Measurements from ENCODE around the gene CIDEB.
"Not testable (repeated sequence)": the region's sequence is repeated elsewhere in the genome, so short reads cannot be mapped to it uniquely, and the experiment has no call there.

CIDEB gene

DNA sequence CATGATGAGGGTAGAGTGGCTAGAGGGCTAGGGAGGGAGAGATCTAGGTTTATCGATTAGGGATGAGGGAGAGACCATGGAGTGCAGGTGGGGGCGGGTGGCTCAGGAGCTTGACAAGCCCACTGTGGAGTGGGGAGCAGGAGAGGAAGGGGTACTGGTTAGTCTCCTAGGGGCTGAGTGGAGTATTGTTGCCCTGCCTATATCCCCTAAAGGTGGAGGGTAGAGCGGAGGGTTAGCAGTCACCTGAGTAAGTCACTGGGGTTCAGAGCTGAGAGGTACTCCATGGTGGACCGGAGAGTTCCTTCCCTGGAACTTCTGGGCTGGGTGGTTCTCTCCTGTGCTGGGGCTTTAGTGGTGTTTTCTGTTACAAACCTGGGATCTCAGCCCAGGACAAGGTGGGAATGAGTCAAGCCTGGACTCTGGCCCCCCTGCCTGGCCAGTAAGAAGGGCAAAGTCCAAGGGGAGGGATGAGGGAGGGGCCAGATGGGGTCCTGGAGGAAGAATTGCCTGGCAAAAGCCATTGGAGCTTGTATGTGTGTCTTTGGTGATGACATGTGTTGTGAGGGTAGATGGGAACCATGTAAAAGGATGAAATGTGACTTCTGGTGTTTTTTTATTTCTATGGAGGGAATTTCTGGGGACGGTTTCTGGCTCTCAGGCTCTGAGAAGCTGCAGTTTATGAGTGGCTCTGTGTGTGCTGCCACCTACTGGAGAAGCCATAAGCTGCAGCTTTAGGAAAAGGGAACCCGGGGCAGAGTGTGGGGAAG is at the start of gene CIDEB:
TSS of gene CIDEB (minus strand) at position 403 of the 767 bp plus-strand sequence. CDS start at position 284, 119 bp downstream.
- DNase-seq (ENCODE audit: low spot score), result peak; percentile 69

DNA sequence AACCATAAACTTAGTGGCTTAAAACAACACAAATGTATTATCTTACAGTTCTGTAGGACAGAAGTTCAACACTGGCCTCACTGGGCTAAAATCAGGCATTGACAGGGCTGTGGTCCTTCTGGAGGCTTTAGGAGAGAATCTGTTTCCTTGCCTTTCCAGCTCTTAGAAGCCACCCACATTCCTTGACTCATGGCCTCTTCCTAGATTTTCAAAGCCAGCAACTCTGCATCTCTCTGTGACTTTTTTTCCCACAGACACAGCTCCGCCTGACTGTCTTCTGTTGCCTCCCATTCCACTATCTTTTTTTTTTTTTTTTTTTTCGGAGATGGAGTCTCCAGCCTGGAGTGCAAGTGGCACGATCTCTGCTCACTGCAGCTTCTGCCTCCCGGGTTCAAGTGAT is 48.4 kb upstream of the CIDEB start:
- DNase-seq (ENCODE audit: low spot score), result no peak

DNA sequence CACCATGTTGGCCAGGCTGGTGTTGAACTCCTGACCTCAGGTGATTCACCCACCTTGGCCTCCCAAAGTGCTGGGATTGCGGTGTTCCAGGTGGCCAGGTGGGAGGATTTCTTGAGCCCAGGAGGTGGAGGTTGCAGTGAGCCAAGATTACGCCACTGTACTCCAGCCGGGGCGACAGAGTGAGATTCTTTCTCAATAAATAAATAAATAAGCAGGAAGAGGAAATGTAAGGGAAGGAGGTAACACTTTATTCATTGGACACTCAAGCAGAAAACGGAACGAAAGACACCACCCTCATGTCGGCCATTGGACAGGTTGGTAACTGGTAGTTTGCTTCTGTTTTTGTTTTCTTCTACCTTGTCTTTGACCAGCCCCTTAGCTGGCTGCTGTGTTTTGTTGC is 47.2 kb upstream of the CIDEB start:
- no peak for DNase-seq (ENCODE audit: low spot score)

- DNase-seq (ENCODE audit: low spot score), result not testable (repeated sequence)
These were observed 46.7 kb upstream of the CIDEB start for GRCh38 chr14:24354482-24354825.

DNA sequence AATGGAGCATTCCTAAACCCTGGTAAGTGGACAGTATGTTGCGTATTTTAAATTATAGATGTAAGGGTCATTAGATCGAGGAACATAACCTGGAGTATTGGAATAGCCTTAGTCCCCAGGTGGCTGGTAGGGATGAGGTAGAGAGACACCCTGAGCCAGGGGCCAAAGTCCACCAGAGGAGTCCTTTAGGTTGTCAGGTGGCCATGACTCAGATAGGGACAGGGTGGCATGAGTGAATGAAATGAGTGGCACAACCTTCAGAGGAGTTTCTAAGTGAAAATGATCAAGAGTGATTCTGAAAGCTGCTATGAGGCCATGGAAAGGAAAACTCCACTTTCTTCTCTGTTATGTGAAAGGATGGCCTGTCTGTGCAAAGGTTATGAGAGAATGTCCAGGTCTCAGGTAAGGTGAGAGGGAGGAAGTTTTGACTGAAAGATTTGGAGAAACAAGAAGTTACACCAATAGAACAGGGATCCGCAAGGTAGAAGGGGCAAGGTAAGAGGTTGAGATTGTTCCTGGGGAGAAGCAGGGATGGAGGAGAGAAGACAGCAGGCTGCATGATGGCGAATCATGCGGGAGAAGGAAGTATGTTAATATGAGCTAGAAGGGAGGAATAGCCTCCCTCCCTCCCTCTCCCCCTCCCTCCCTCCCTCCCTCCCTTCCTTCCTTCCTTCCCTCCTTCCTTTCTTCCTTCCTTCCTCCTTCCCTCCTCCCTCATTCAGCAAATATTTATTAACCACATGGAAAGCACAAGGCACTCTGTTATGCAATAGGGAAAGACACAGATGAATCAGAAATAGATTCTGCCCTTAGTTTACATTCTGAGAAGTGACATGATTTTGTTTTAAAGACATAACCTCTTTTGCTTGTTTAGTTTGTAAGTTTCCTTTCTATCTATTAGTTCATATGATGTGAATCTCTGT is 46.0 kb upstream of the CIDEB start:
- peak; percentile 51 for DNase-seq (ENCODE audit: low spot score)

GRCh38 chr14:24351517-24351916 is 43.7 kb upstream of the CIDEB start:
- peak; percentile 30 for DNase-seq (ENCODE audit: low spot score)

DNA sequence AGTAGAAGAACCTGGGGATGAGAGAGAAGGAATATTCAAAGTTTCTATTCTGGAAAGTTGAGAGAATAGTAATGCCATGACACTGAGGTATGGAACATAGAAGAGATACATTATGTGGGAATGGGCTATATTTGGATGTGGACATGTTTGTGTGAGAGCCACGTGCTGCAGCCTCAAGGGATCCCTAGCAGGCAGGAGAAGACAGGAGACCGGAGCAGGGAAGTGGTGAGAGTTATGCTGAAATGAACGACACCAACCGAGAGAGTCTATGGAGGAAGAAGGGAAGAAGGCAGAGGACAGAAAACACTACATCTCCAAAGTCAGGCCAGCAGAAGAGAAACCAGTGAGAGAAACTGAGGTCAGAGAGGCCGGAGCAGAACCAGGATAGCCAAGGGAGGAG is 42.0 kb upstream of the CIDEB start:
- no peak for DNase-seq (ENCODE audit: low spot score)

DNA sequence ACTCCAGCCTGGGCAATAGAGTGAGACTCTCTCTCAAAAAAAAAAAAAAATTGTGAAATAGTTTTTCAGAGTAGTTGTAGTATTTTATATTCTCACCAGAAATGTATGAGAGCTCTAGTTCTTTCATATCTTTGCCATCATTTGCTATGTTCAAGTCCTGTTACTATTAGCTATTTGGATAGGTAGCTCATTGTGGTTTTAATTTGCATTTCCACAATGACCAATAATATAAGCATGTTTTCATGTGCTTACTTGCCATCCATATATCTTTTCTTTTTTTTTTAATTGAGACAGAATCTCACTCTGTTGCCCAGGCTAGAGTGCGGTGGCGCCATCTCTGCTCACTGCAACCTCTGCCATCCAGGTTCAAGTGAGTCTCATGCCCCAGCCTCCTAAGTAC is 40.4 kb upstream of the CIDEB start:
- DNase-seq (ENCODE audit: low spot score), result no peak

- DNase-seq (ENCODE audit: low spot score), result no peak
These were observed 39.4 kb upstream of the CIDEB start for GRCh38 chr14:24347134-24347533.

GRCh38 chr14:24343795-24344660 is 36.3 kb upstream of the CIDEB start:
- DNase-seq (ENCODE audit: low spot score), result no peak

GRCh38 chr14:24342889-24343288 is 35.1 kb upstream of the CIDEB start:
- no peak for DNase-seq (ENCODE audit: low spot score)

- no peak for DNase-seq (ENCODE audit: low spot score)
These were observed 32.8 kb upstream of the CIDEB start for GRCh38 chr14:24340606-24341005.

DNA sequence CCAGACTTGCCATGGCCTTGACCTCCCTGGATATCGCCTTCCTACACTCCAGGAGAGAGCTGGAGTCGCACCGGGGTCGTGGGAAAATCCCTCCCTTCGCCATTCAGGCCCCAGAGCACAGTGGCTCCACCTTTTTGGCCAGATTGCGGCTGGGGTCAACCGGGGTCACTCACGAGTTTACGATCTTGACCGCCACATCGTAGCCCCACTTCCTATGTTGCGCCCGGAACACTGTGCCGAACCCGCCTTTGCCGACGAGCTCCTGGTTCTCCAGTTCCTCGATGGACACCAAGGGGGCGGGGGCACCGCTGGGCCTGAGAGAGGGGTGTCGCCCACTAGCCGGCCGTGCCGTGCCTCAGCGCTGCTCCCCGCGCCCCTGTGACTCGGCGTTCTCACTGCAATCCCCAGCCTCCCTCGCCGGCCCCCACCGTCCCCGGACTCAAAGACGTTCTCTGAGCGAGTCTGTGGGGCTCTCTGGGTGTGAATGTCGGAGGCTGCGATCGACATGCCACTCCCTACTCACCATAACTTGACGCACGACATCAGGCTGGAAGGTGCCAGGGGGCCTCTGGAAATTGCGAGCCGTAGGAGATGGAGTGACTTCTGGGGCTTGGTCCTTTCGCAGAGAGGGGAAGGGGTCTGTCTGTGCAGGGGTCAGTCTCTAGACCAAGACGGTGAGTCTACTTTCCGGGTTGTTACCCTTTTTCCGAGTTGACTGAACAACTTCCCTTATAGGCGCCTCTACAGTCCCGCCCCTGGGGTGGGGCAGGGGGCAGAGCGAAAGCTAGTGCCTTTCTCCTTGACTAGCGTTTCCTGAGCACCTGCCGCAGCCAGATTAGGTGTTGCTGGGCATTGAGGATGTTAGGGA is 31.7 kb upstream of the CIDEB start, which contains the start of gene RIPK3:
TSS of gene RIPK3 (minus strand) at position 708 of the 868 bp plus-strand sequence. CDS start at position 543, 165 bp downstream.
- peak; percentile 36 for DNase-seq (ENCODE audit: low spot score)

DNA sequence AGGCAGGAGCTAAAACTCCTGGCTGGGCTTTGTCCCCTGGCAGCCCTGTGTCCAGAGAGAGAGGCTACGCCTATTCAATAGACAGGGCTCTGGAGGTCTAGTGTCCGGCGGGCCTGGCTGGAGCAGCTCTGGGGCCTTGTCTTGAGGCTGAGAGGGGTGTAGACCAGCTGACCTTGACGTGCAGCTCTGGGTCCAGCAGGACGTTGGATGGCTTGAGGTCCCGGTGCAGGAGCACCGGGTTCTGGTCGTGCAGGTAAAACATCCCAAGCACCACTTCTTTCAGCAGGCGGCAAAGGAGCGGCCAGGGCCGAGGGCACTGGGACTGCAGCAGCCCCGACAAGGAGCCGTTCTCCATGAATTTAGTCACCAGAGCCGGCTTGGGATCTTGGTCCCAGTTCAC is 31.1 kb upstream of the CIDEB start:
- DNase-seq (ENCODE audit: low spot score), result no peak

DNA sequence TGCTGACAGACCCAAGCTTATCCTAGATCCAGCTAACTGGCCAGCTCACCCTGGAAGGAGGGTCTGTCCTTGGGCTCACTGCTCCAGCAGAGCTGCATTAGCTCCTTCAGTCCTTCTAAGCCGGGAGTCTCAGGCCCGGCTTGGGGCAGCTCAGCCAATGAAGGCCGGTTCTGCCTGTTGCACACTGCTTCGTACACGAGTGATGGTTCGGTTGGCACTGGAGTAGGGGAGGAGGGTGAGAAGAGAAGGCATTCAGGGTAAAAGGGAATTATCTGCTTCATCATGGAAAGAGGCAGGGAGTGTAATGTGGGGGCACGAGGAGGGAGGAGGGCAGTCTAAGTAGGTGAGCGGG is 30.0 kb upstream of the CIDEB start:
- DNase-seq (ENCODE audit: low spot score), result no peak

DNA sequence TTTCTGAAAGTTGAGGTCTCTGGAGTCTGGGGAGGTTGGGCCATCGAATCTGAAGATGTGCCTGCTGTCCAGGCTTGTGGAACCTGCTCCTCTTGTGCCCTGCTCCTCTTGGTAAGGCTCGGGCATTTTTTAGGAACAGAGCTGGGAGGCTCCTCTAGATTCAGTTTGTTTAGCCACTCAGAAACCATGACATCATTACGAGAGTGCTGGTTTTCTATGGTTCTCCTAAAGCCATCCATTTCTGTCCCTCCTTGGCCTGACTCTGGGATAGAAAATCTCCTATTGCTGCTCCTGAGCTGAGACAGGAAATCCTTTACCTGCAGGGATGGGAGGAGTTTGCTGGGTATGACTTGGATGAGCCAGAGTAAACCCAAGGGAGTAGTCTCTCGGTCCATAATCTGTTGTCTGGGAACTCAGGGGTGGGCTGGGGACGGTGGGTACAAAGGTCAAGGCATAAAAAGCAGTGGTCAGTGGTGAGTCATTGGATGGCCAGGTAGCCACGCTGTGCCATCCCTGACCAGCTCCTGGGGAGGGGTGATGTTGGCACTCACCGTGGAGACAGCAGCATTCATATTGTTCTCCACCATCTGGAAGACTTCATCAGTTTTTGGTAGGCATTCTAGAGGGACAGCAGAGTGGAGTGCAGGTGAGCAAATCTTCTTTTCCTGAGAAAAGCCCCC is 29.5 kb upstream of the CIDEB start:
- DNase-seq (ENCODE audit: low spot score), result no peak

GRCh38 chr14:24335461-24336171 is 27.8 kb upstream of the CIDEB start:
- DNase-seq (ENCODE audit: low spot score), result no peak

GRCh38 chr14:24334431-24335291 is 26.9 kb upstream of the CIDEB start, which contains the start of gene ADCY4:
Gene ADCY4 (minus strand): TSS chr14:24335071. CDS start chr14:24334652, 419 bp downstream.
- DNase-seq (ENCODE audit: low spot score), result no peak

Measured in kidney tubule cell (primary cell).